Measurements from ENCODE around the gene MTURN. TPM values are rescaled to one million over a fixed set of nuclear protein-coding genes. Genes with fewer than 3 reads are reported as not detected.

The MTURN gene
- total RNA-seq, 2 donors from 2014 or later = 4.0 to 6.4 TPM

GRCh38 chr7:30175180-30175579 is 40.4 kb downstream of the MTURN start:
- no peaks in the 10 kb centered on the region for H3K27me3 Mint-ChIP-seq
- no peaks in the 10 kb centered on the region for H3K4me1 Mint-ChIP-seq

DNA sequence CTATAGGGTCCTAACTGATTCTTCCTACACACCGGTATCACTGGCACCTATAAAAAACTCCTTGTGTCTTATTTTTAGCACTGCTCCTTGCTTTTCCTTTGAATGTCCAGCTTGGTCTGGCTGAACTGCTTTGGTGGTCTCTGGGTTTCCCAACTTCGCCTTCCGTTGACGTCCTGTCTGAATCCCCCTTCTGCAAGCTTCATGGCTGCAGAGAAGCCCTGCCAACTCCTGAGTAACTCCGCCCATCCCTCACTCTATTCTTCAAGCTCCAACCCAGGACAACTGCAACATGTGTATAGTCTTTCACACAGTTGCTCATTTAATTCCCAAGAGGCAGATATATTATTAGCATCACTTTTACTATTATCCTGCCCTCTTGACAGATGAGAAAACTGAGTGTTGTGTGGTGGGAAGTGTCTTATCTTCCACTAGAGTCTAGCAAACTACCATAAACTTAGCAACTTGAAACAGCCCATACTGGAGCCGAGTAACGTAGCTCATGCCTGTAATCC is 40.9 kb downstream of the MTURN start:
- Mint-ChIP-seq H3K36me3 (ENCODE audit: low read depth) (no peaks in the 10 kb centered on the region), H3K9me3 (no peaks in the 10 kb centered on the region), H3K4me3 (no peak overlapping the region), H3K27me3 (no peaks in the 10 kb centered on the region), H3K4me1 (no peaks in the 10 kb centered on the region), H3K27ac (no peak overlapping the region)
- ATAC-seq (replicated peaks) = no peak

More at GRCh38 chr7:30175180-30175579, 40.4 kb downstream of the MTURN start:
- no peak for ATAC-seq (replicated peaks)
- H3K4me3 Mint-ChIP-seq = no peak overlapping the region
- no peak overlapping the region for H3K27ac Mint-ChIP-seq
- H3K9me3 Mint-ChIP-seq = no peaks in the 10 kb centered on the region
- no peaks in the 10 kb centered on the region for H3K36me3 Mint-ChIP-seq (ENCODE audit: low read depth)

DNA sequence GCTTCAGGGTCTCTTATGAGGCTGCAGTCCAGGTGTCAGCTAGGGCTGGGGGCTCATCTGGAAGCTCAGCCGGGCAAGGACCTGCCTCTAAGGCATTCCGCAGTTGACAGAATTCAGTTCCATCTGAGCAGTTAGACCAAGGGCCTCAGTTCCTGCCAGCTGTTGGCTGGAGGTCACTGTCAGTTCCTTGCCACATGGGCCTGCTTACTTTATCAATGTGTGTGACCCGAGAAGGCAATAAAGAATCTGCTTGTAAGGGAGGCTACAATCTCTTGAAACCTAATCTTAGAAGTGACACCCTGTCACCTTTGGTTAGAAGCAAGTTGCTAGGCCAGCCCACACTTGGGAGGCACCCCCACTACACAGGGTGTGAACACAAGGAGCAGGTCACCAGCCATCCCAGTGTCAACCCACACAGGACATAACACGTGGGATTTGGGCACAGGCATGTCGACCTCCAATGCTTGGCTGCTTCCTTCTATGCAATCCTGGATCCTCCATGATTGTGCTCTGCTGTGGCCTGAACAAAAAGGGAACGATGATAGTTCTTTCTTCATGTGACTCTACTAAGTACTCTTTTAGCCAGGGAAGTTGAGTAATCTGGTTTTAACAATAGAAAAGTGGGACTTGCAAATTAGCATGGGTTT is 41.8 kb downstream of the MTURN start:
- Mint-ChIP-seq H3K9me3 (no peaks in the 10 kb centered on the region), H3K4me3 (no peak overlapping the region), H3K36me3 (ENCODE audit: low read depth) (no peaks in the 10 kb centered on the region), H3K27me3 (no peaks in the 10 kb centered on the region), H3K27ac (no peak overlapping the region), H3K4me1 (no peaks in the 10 kb centered on the region)
- ATAC-seq (replicated peaks) = no peak

DNA sequence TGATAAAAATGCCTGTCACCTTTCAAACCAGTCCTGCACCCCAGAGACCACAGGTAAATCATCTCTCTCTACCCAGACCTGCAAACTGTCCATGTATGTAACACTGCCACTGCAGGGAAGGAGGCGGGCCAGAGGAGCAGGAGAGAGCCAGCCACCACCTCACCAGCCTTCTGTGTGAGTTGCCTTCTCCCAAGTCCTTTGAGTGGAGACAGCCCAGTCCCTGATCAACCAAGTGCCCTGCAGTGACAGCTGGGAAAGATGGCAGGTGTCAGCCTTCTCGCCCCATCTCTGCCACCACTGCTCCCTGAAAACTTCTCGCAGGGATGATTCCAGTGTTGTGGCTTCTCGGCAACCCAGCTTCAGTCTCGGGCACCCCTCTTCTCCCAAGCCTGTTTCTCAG is 42.4 kb downstream of the MTURN start:
- H3K4me1 Mint-ChIP-seq = no peaks in the 10 kb centered on the region
- H3K9me3 Mint-ChIP-seq = no peaks in the 10 kb centered on the region
- no peak overlapping the region for H3K27ac Mint-ChIP-seq
- no peak overlapping the region for H3K4me3 Mint-ChIP-seq
- no peaks in the 10 kb centered on the region for H3K27me3 Mint-ChIP-seq
- no peak for ATAC-seq (replicated peaks)
- H3K36me3 Mint-ChIP-seq (ENCODE audit: low read depth) = no peaks in the 10 kb centered on the region

- Mint-ChIP-seq H3K9me3 (no peaks in the 10 kb centered on the region), H3K4me3 (no peak overlapping the region), H3K36me3 (ENCODE audit: low read depth) (no peaks in the 10 kb centered on the region), H3K27me3 (no peaks in the 10 kb centered on the region), H3K27ac (no peak overlapping the region), H3K4me1 (no peaks in the 10 kb centered on the region)
- no peak for ATAC-seq (replicated peaks)
These were observed 43.2 kb downstream of the MTURN start for GRCh38 chr7:30177965-30178364.

GRCh38 chr7:30178748-30179436 is 44.1 kb downstream of the MTURN start:
- Mint-ChIP-seq H3K4me3 (no peak overlapping the region), H3K27me3 (no peaks in the 10 kb centered on the region), H3K36me3 (ENCODE audit: low read depth) (no peaks in the 10 kb centered on the region), H3K9me3 (no peaks in the 10 kb centered on the region), H3K4me1 (no peaks in the 10 kb centered on the region), H3K27ac (no peak overlapping the region)
- no peak for ATAC-seq (replicated peaks)

GRCh38 chr7:30180718-30181117 is 45.9 kb downstream of the MTURN start:
- no peak for ATAC-seq (replicated peaks)
- Mint-ChIP-seq H3K4me3 (no peak overlapping the region), H3K27ac (no peak overlapping the region), H3K27me3 (no peaks in the 10 kb centered on the region), H3K9me3 (no peaks in the 10 kb centered on the region), H3K36me3 (ENCODE audit: low read depth) (no peaks in the 10 kb centered on the region), H3K4me1 (no peaks in the 10 kb centered on the region)

DNA sequence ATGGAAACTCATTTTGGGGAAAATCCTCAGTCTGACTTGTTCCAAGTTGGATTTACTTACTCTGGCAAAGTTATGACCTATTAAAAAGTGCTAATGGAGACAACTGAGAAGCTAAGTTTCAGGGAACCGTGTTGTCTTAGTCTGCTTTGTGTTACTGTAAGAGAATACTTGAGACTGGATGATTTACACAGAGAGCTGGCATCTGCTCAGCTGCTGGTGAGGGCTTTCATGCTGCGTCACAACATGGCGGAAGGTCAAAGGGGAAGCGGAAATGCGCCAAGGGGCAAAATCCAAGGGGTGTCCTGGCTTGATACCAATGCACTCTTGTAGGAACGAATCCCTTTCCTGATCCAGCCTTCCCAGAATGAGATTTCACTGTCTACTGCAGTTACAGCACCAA is 46.4 kb downstream of the MTURN start:
- Mint-ChIP-seq H3K27ac (no peak overlapping the region), H3K27me3 (no peaks in the 10 kb centered on the region), H3K4me3 (no peak overlapping the region), H3K36me3 (ENCODE audit: low read depth) (no peaks in the 10 kb centered on the region), H3K4me1 (no peaks in the 10 kb centered on the region), H3K9me3 (no peaks in the 10 kb centered on the region)
- ATAC-seq (replicated peaks) = no peak

DNA sequence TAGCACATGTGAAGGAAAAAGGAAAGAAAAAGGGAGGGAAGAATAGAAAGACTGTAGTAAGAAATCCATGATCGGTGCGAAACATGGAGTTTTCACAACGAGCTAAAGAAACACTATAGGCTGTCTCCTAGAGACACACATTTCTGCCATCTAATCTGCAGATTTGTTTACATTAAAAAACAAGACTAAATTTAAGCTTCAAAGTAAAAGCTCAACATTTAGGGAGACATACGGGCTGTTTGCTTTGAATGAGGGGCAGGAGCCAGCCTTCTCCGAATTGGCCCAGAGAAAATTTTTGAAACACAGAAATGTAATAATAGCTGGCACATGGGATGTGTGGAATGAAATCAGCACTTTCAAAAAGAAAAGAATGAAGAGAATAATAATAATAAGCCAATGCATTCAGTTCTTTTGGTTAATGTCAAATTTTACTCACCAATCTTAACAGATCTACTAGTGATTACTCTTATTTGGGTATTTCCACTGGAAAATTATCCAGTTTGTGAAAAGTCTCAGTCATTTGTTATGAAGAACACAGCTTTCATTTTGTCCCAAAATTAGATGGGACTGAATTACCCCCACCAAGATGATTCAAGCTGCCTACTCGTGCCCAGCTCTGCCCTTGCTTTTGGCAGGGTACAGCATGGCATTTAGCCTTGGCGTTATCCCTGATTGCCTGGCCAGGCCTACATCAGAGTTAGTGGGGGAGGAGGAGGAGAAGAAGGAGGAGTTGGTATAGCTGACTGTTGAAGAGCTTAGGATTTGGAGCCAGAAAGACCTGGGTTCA is 47.1 kb downstream of the MTURN start:
- Mint-ChIP-seq H3K27ac (no peak overlapping the region), H3K4me1 (no peaks in the 10 kb centered on the region), H3K36me3 (ENCODE audit: low read depth) (no peaks in the 10 kb centered on the region), H3K9me3 (no peaks in the 10 kb centered on the region), H3K4me3 (no peak overlapping the region), H3K27me3 (no peaks in the 10 kb centered on the region)
- ATAC-seq (replicated peaks) = no peak

GRCh38 chr7:30182814-30183213 is 48.0 kb downstream of the MTURN start:
- Mint-ChIP-seq H3K4me3 (no peak overlapping the region), H3K9me3 (no peaks in the 10 kb centered on the region)

GRCh38 chr7:30183749-30184369 is 49.1 kb downstream of the MTURN start:
- no peak overlapping the region for H3K4me3 Mint-ChIP-seq
- no peak for ATAC-seq (replicated peaks)
- no peak overlapping the region for H3K27ac Mint-ChIP-seq
- H3K9me3 Mint-ChIP-seq = peaks cover 4% of the 10 kb centered on the region
- H3K27me3 Mint-ChIP-seq = no peaks in the 10 kb centered on the region
- no peaks in the 10 kb centered on the region for H3K4me1 Mint-ChIP-seq
- H3K36me3 Mint-ChIP-seq (ENCODE audit: low read depth) = no peaks in the 10 kb centered on the region

More at GRCh38 chr7:30182814-30183213, 48.0 kb downstream of the MTURN start:
- H3K27ac Mint-ChIP-seq = no peak overlapping the region
- ATAC-seq (replicated peaks) = no peak
- H3K27me3 Mint-ChIP-seq = no peaks in the 10 kb centered on the region
- H3K4me1 Mint-ChIP-seq = no peaks in the 10 kb centered on the region
- no peaks in the 10 kb centered on the region for H3K36me3 Mint-ChIP-seq (ENCODE audit: low read depth)

DNA sequence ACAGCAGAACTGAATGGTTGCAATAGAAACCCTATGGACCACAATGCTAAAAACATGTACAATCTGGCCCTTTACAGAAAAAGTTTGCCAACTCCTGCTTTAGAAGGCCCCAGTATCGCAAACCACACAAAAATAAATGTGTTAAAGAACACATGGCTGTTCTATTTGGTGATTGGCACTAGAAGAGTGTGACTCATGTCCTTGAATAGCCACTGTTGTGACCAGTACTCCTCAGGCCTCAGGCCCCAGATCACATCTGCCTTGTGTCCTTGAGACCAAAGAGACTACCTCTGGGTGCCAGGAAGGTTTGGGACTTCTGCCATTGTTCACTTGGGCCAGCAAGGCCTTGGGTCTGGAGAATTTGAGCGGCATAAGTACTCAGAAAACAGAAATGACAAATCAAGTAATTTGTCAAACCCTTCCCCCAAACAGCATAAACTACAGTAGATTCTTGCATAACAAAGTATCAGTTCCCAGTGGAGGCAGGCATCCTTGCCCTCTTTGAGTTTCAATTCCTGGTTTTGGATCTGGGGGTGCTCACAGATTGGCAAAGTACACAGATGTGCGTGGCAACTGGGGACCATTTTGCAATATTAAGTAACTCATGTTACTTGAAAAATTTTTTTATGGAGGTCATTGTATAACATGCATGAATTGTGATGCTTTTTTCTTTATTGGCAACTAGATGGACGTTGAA is 50.2 kb downstream of the MTURN start:
- H3K4me1 Mint-ChIP-seq = no peaks in the 10 kb centered on the region
- H3K4me3 Mint-ChIP-seq = no peak overlapping the region
- H3K27ac Mint-ChIP-seq = no peak overlapping the region
- H3K36me3 Mint-ChIP-seq (ENCODE audit: low read depth) = no peaks in the 10 kb centered on the region
- no peaks in the 10 kb centered on the region for H3K27me3 Mint-ChIP-seq
- ATAC-seq (replicated peaks) = no peak
- peaks cover 4% of the 10 kb centered on the region for H3K9me3 Mint-ChIP-seq

- no peaks in the 10 kb centered on the region for H3K27me3 Mint-ChIP-seq
- no peak overlapping the region for H3K27ac Mint-ChIP-seq
- peaks cover 4% of the 10 kb centered on the region for H3K9me3 Mint-ChIP-seq
- H3K4me3 Mint-ChIP-seq = no peak overlapping the region
- ATAC-seq (replicated peaks) = no peak
- no peaks in the 10 kb centered on the region for H3K4me1 Mint-ChIP-seq
- no peaks in the 10 kb centered on the region for H3K36me3 Mint-ChIP-seq (ENCODE audit: low read depth)
These were observed 50.7 kb downstream of the MTURN start for GRCh38 chr7:30185496-30185895.

- no peaks in the 10 kb centered on the region for H3K36me3 Mint-ChIP-seq (ENCODE audit: low read depth)
- no peaks in the 10 kb centered on the region for H3K4me1 Mint-ChIP-seq
- H3K9me3 Mint-ChIP-seq = peaks cover 4% of the 10 kb centered on the region
- no peaks in the 10 kb centered on the region for H3K27me3 Mint-ChIP-seq
- no peak overlapping the region for H3K27ac Mint-ChIP-seq
- ATAC-seq (replicated peaks) = no peak
- H3K4me3 Mint-ChIP-seq = no peak overlapping the region
These were observed 51.9 kb downstream of the MTURN start for GRCh38 chr7:30186725-30187124.

All from activated T-helper 17 cell treated with anti-CD3 and anti-CD28 coated beads, Interleukin-2, amount 50 U/mL, for 72 hours (primary cell).